Muscle layer of duodenum (tissue), 2 donors: Measurements from ENCODE around the gene CFL2.
"Not testable (repeated sequence)": the region's sequence is repeated elsewhere in the genome, so short reads cannot be mapped to it uniquely, and the experiment has no call there.

Experiments used
- H3K27ac ChIP-seq: one replicate; pipeline ENCODE4 v1.7.0; 2013; ENCODE audit warnings: mild to moderate bottlenecking, low read length
- H3K27me3 ChIP-seq: one replicate; pipeline ENCODE4 v1.7.0; 2013; ENCODE audit warnings: low read depth, mild to moderate bottlenecking, control low read depth, low read length
- H3K36me3 ChIP-seq, 2 donors: one replicate each; pipeline ENCODE4 v1.7.0; 2013; ENCODE audit warnings: low read length in 2 of 2, control low read depth in 1 of 2, mild to moderate bottlenecking in 1 of 2; ENCODE audit not compliant: insufficient read depth in 2 of 2, control insufficient read depth in 1 of 2
- H3K4me1 ChIP-seq, 2 donors: one replicate each; pipeline ENCODE4 v1.7.0; 2013; ENCODE audit warnings: low read length in 2 of 2, mild to moderate bottlenecking in 2 of 2, control low read depth in 1 of 2, moderate library complexity in 1 of 2; ENCODE audit not compliant: insufficient read depth in 2 of 2, control insufficient read depth in 1 of 2
- H3K4me3 ChIP-seq, 2 donors: one replicate each; pipeline ENCODE4 v1.7.0; 2013; ENCODE audit warnings: low read length in 2 of 2, low read depth in 1 of 2, mild to moderate bottlenecking in 1 of 2
- H3K9me3 ChIP-seq, 2 donors: one replicate each; pipeline ENCODE4 v1.7.0; 2013; ENCODE audit warnings: low read length in 2 of 2, control low read depth in 1 of 2, mild to moderate bottlenecking in 1 of 2; ENCODE audit not compliant: control insufficient read depth in 1 of 2
- donor health status: healthy.

Gene CFL2

GRCh38 chr14:34714320-34715126, at the start of gene CFL2:
Gene CFL2 (minus strand): TSS chr14:34714593. CDS start chr14:34714540, 53 bp downstream.
- Histone ChIP-seq H3K36me3 (peaks cover 8 to 17% of the 10 kb centered on the region in 2 donors), H3K4me3 (peak within 1 kb of the TSS; percentile 77 to 78), H3K27me3 (no peaks in the 10 kb centered on the region), H3K27ac (peak within 1 kb of the TSS; percentile 86), H3K4me1 (peaks cover 4 to 26% of the 10 kb centered on the region in 2 donors), H3K9me3 (no peaks in the 10 kb centered on the region)

- no peaks in the 10 kb centered on the region for H3K4me1 ChIP-seq
- no peaks in the 10 kb centered on the region for H3K9me3 ChIP-seq
- H3K27ac ChIP-seq, result no peak overlapping the region
- peaks cover 9 to 24% of the 10 kb centered on the region in 2 donors for H3K36me3 ChIP-seq
- no peak overlapping the region for H3K4me3 ChIP-seq
- H3K27me3 ChIP-seq, result no peaks in the 10 kb centered on the region
Measured at GRCh38 chr14:34755215-34755614, 40.8 kb upstream of the CFL2 start.

DNA sequence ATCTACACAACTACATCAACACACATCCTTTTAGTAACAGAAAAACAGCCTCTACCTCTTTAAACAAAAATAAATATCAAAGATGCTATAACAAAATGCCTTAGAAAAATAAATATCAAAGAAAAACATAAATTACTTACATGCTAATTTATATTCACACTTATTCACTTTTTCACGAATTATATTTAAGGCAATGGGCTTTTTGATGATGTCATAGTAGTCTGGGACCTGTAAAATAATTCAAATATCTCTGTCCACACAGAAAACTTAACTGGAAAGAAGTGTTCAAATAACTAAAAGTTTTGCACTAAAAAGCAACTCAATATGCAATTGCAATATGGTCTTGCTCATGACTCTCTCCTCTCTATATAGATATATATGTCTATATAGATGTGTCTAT, 40.3 kb upstream of the CFL2 start:
- Histone ChIP-seq H3K9me3 (no peaks in the 10 kb centered on the region), H3K27me3 (no peaks in the 10 kb centered on the region), H3K4me3 (no peak overlapping the region), H3K36me3 (peaks cover 5 to 19% of the 10 kb centered on the region in 2 donors), H3K27ac (no peak overlapping the region), H3K4me1 (no peaks in the 10 kb centered on the region)

GRCh38 chr14:34750670-34751069, 36.3 kb upstream of the CFL2 start:
- H3K4me1 ChIP-seq, result no peaks in the 10 kb centered on the region
- no peaks in the 10 kb centered on the region for H3K9me3 ChIP-seq

DNA sequence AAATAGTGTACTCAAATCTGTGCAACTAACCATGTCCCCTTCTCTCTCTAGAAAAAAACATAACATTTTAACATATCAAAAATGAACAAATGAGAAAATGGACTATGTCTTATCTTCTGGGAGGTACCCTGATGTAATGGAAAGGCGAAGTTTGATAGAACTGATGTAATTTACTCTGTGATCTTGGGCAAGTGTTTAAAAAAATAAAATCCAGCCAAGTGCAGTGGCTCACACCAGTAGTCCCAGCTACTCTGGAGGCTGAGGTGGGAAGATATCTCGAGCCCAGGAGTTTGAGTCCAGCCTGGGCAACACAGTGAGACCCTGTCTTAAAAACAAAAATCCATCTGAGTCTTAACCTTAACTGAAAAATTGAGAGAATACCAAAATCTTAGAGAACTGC, 35.8 kb upstream of the CFL2 start:
- no peak overlapping the region for H3K4me3 ChIP-seq
- no peaks in the 10 kb centered on the region for H3K9me3 ChIP-seq
- H3K27ac ChIP-seq, result no peak overlapping the region
- H3K36me3 ChIP-seq, result peaks cover 0 to 4% of the 10 kb centered on the region in 2 donors
- no peaks in the 10 kb centered on the region for H3K4me1 ChIP-seq
- H3K27me3 ChIP-seq, result no peaks in the 10 kb centered on the region

More at GRCh38 chr14:34750670-34751069, 36.3 kb upstream of the CFL2 start:
- Histone ChIP-seq H3K27me3 (no peaks in the 10 kb centered on the region), H3K36me3 (peaks cover 0 to 4% of the 10 kb centered on the region in 2 donors), H3K4me3 (no peak overlapping the region), H3K27ac (no peak overlapping the region)

GRCh38 chr14:34749408-34749807, 35.0 kb upstream of the CFL2 start:
- Histone ChIP-seq H3K4me3 (no peak overlapping the region), H3K4me1 (no peaks in the 10 kb centered on the region)

GRCh38 chr14:34742270-34743115, 28.1 kb upstream of the CFL2 start:
- Histone ChIP-seq H3K9me3 (no peaks in the 10 kb centered on the region), H3K27ac (no peak overlapping the region), H3K4me3 (no peak overlapping the region), H3K36me3 (no peaks in the 10 kb centered on the region), H3K27me3 (no peaks in the 10 kb centered on the region), H3K4me1 (no peaks in the 10 kb centered on the region)

More at GRCh38 chr14:34749408-34749807, 35.0 kb upstream of the CFL2 start:
- Histone ChIP-seq H3K27ac (no peak overlapping the region), H3K9me3 (no peaks in the 10 kb centered on the region), H3K36me3 (peaks cover 0 to 4% of the 10 kb centered on the region in 2 donors), H3K27me3 (no peaks in the 10 kb centered on the region)

DNA sequence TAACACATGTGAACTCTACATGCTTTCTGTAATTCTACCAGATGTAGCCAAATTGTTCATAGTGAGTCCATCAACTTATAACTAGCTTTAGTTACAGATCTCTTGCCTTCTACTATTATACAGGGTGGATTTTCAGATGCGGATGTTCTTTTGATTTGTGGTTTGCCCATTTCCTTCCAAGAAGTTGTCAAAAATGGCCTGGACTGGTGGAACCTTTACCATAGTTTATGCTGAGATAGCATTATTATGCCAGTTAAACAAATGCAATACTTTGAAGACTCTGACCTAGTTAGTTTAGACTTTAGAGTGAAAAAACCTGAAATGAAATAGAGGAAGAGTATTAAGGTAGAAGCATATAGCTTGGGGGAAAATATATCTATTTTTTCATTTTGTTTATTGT, 27.4 kb upstream of the CFL2 start:
- Histone ChIP-seq H3K27me3 (no peaks in the 10 kb centered on the region), H3K36me3 (no peaks in the 10 kb centered on the region), H3K27ac (no peak overlapping the region), H3K4me3 (no peak overlapping the region), H3K4me1 (no peaks in the 10 kb centered on the region), H3K9me3 (no peaks in the 10 kb centered on the region)

DNA sequence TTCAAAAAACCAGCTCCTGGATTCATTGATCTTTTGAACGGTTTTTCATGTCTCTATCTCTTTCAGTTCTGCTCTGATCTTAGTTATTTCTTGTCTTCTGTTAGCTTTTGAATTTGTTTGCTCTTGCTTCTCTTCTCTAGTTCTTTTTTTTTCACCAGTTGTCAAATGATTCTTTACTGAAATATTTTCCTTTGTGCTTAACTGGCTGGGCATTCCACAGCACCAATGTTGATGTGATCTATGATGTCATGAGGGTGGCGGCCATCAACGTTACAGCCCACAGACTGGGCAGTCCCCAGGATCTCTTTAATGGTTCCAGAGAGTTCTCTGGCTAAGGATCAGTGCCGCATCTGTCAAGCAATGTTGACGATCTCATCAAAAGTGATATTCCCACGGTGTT, 25.7 kb upstream of the CFL2 start:
- H3K9me3 ChIP-seq, result not testable (repeated sequence)

GRCh38 chr14:34737079-34737478, 22.7 kb upstream of the CFL2 start:
- not testable (repeated sequence) for H3K27ac ChIP-seq, H3K4me1 ChIP-seq, H3K36me3 ChIP-seq, H3K27me3 ChIP-seq, H3K4me3 ChIP-seq, H3K9me3 ChIP-seq

More for the DNA sequence above, 25.7 kb upstream of the CFL2 start:
- H3K27ac ChIP-seq, H3K27me3 ChIP-seq, H3K4me3 ChIP-seq, H3K4me1 ChIP-seq, H3K36me3 ChIP-seq: not testable (repeated sequence)

GRCh38 chr14:34733245-34733644, 18.9 kb upstream of the CFL2 start:
- Histone ChIP-seq H3K27me3 (no peaks in the 10 kb centered on the region), H3K4me1 (no peaks in the 10 kb centered on the region), H3K36me3 (no peaks in the 10 kb centered on the region), H3K4me3 (no peak overlapping the region), H3K9me3 (no peaks in the 10 kb centered on the region), H3K27ac (no peak overlapping the region)
